Muscle layer of colon (tissue), 2 donors: ENCODE data around the gene CEP350.

Source experiments
- H3K27ac ChIP-seq: one replicate; pipeline ENCODE4 v1.7.0; 2013; ENCODE audit warnings: low read depth, mild to moderate bottlenecking, low read length, moderate library complexity
- H3K27me3 ChIP-seq, 2 donors: one replicate each; pipeline ENCODE4 v1.7.0; 2013; ENCODE audit warnings: low read length in 2 of 2, mild to moderate bottlenecking in 2 of 2; ENCODE audit not compliant: insufficient read depth in 2 of 2, control insufficient read depth in 1 of 2
- H3K36me3 ChIP-seq: one replicate; pipeline ENCODE4 v1.7.0; 2013; ENCODE audit warnings: mild to moderate bottlenecking, low read length; ENCODE audit not compliant: insufficient read depth
- H3K4me1 ChIP-seq: one replicate; pipeline ENCODE4 v1.7.0; 2013; ENCODE audit warnings: mild to moderate bottlenecking, low read length; ENCODE audit not compliant: insufficient read depth
- H3K4me3 ChIP-seq, 2 donors: one replicate each; pipeline ENCODE4 v1.7.0; 2013; ENCODE audit warnings: low read length in 2 of 2, low read depth in 1 of 2, mild to moderate bottlenecking in 1 of 2, moderate library complexity in 1 of 2
- H3K9ac ChIP-seq: one replicate; pipeline ENCODE4 v1.7.0; 2013; ENCODE audit warnings: low read length
- H3K9me3 ChIP-seq: one replicate; pipeline ENCODE4 v1.7.0; 2013; ENCODE audit warnings: mild to moderate bottlenecking, low read length
- donor health status: abdominal sarcoma.
- donor health status: Adenocarcinoma of cecum.

Gene CEP350

GRCh38 chr1:180154003-180154324 is 199.4 kb downstream of the CEP350 start:
- peak overlapping the region; percentile 83 for H3K27ac ChIP-seq
- no peaks in the 10 kb centered on the region for H3K9me3 ChIP-seq
- no peaks in the 10 kb centered on the region for H3K27me3 ChIP-seq
- H3K36me3 ChIP-seq, result no peaks in the 10 kb centered on the region
- H3K9ac ChIP-seq, result peak overlapping the region; percentile 84
- H3K4me1 ChIP-seq, result peaks cover 21% of the 10 kb centered on the region
- H3K4me3 ChIP-seq, result peak overlapping the region; percentile 16 to 83

GRCh38 chr1:180154325-180155181 is 199.9 kb downstream of the CEP350 start, which contains the start of gene QSOX1:
Gene QSOX1, plus strand, starts transcription at chr1:180154869. Its CDS starts 39 bp downstream, at chr1:180154908.
- Histone ChIP-seq H3K9me3 (no peaks in the 10 kb centered on the region), H3K36me3 (no peaks in the 10 kb centered on the region), H3K4me3 (peak within 1 kb of the TSS; percentile 80 to 83), H3K9ac (peak within 1 kb of the TSS; percentile 84), H3K27ac (peak within 1 kb of the TSS; percentile 83), H3K4me1 (peaks cover 21% of the 10 kb centered on the region), H3K27me3 (no peaks in the 10 kb centered on the region)

GRCh38 chr1:180155182-180155682 is 200.6 kb downstream of the CEP350 start:
- Histone ChIP-seq H3K27ac (peak overlapping the region; percentile 60), H3K4me1 (peaks cover 21% of the 10 kb centered on the region), H3K27me3 (no peaks in the 10 kb centered on the region), H3K4me3 (peak overlapping the region; percentile 76 to 80), H3K9me3 (no peaks in the 10 kb centered on the region), H3K9ac (peak overlapping the region; percentile 58), H3K36me3 (no peaks in the 10 kb centered on the region)

GRCh38 chr1:180156201-180156600 is 201.6 kb downstream of the CEP350 start:
- Histone ChIP-seq H3K27ac (no peak overlapping the region), H3K27me3 (no peaks in the 10 kb centered on the region), H3K9ac (no peak overlapping the region), H3K4me1 (peaks cover 21% of the 10 kb centered on the region), H3K36me3 (no peaks in the 10 kb centered on the region), H3K4me3 (peak overlapping the region in 1 of 2 donors; percentile 76), H3K9me3 (no peaks in the 10 kb centered on the region)

GRCh38 chr1:180156631-180157091 is 202.1 kb downstream of the CEP350 start:
- no peak overlapping the region for H3K27ac ChIP-seq
- peak overlapping the region in 1 of 2 donors; percentile 16 for H3K4me3 ChIP-seq
- H3K9ac ChIP-seq, result no peak overlapping the region
- no peaks in the 10 kb centered on the region for H3K36me3 ChIP-seq
- no peaks in the 10 kb centered on the region for H3K9me3 ChIP-seq
- peaks cover 21% of the 10 kb centered on the region for H3K4me1 ChIP-seq
- H3K27me3 ChIP-seq, result no peaks in the 10 kb centered on the region

GRCh38 chr1:180157108-180157507 is 202.5 kb downstream of the CEP350 start:
- Histone ChIP-seq H3K9me3 (no peaks in the 10 kb centered on the region), H3K4me1 (peaks cover 21% of the 10 kb centered on the region), H3K9ac (no peak overlapping the region), H3K27me3 (no peaks in the 10 kb centered on the region), H3K36me3 (no peaks in the 10 kb centered on the region), H3K4me3 (peak overlapping the region in 1 of 2 donors; percentile 16), H3K27ac (no peak overlapping the region)

- Histone ChIP-seq H3K36me3 (no peaks in the 10 kb centered on the region), H3K9ac (no peak overlapping the region), H3K27ac (no peak overlapping the region), H3K4me1 (peaks cover 21% of the 10 kb centered on the region), H3K27me3 (no peaks in the 10 kb centered on the region), H3K4me3 (no peak overlapping the region), H3K9me3 (no peaks in the 10 kb centered on the region)
Observed at GRCh38 chr1:180157576-180158057, 203.0 kb downstream of the CEP350 start.

GRCh38 chr1:180158149-180159147 is 203.8 kb downstream of the CEP350 start:
- H3K36me3 ChIP-seq, result no peaks in the 10 kb centered on the region
- no peaks in the 10 kb centered on the region for H3K9me3 ChIP-seq
- H3K4me3 ChIP-seq, result no peak overlapping the region
- no peak overlapping the region for H3K27ac ChIP-seq
- no peak overlapping the region for H3K9ac ChIP-seq
- H3K4me1 ChIP-seq, result peaks cover 21% of the 10 kb centered on the region
- H3K27me3 ChIP-seq, result no peaks in the 10 kb centered on the region

- Histone ChIP-seq H3K4me1 (peaks cover 16% of the 10 kb centered on the region), H3K4me3 (no peak overlapping the region), H3K9ac (no peak overlapping the region), H3K36me3 (no peaks in the 10 kb centered on the region), H3K27ac (no peak overlapping the region), H3K27me3 (no peaks in the 10 kb centered on the region), H3K9me3 (no peaks in the 10 kb centered on the region)
Observed at GRCh38 chr1:180160357-180160756, 205.7 kb downstream of the CEP350 start.

GRCh38 chr1:180163041-180163440 is 208.4 kb downstream of the CEP350 start:
- H3K9me3 ChIP-seq, result no peaks in the 10 kb centered on the region
- no peak overlapping the region for H3K27ac ChIP-seq
- no peak overlapping the region for H3K4me3 ChIP-seq
- H3K9ac ChIP-seq, result no peak overlapping the region
- H3K4me1 ChIP-seq, result no peaks in the 10 kb centered on the region
- no peaks in the 10 kb centered on the region for H3K27me3 ChIP-seq
- H3K36me3 ChIP-seq, result peaks cover 6% of the 10 kb centered on the region
